Fibroblast of lung (primary cell): ENCODE measurements around the gene NOG. TPM values are rescaled to one million over a fixed set of nuclear protein-coding genes. Genes with fewer than 3 reads are reported as not detected.

Experiments
- DNase-seq, 2 donors: peaks; one replicate each; pipeline versions ENCODE4 v3.0.0 to v3.0.0-alpha.2; 2010; ENCODE audit warnings: low read depth in 2 of 2
- H2AFZ ChIP-seq: 2 replicates; pipeline ENCODE4 v1.5.1; 2012; ENCODE audit warnings: low read length, control low read depth, inconsistent platforms
- H3K27ac ChIP-seq: 2 replicates; pipeline ENCODE4 v1.5.1; 2011; ENCODE audit warnings: low read length, control low read depth; ENCODE audit not compliant: insufficient read depth
- H3K27me3 ChIP-seq: 2 replicates; pipeline ENCODE4 v1.5.1; 2011; ENCODE audit warnings: mild to moderate bottlenecking, low read length; ENCODE audit not compliant: control insufficient read depth, insufficient read depth
- H3K36me3 ChIP-seq: 2 replicates; pipeline ENCODE4 v1.5.1; 2011; ENCODE audit warnings: low read length; ENCODE audit not compliant: control insufficient read depth, insufficient read depth
- H3K4me1 ChIP-seq: 2 replicates; pipeline ENCODE4 v1.5.1; 2011; ENCODE audit warnings: low read length; ENCODE audit not compliant: control insufficient read depth, insufficient read depth; ENCODE audit errors: extremely low read depth
- H3K4me2 ChIP-seq: 2 replicates; pipeline ENCODE4 v1.5.1; 2011; ENCODE audit warnings: low read length, control low read depth; ENCODE audit not compliant: insufficient read depth; ENCODE audit errors: extremely low read depth
- H3K4me3 ChIP-seq, 4 experiments: fragments of 200-600 bp in 1 of 4; sonication (generic) in 1 of 4; replicated peaks in 1 of 4; 2 replicates each; pipeline ENCODE4 v1.5.1; 2011 to 2016; ENCODE audit warnings: low read length in 4 of 4, low read depth in 3 of 4, mild to moderate bottlenecking in 3 of 4, control low read depth in 2 of 4, inconsistent platforms in 1 of 4, mixed read lengths in 1 of 4; ENCODE audit not compliant: insufficient read depth in 1 of 4; ENCODE audit errors: control extremely low read depth in 1 of 4
- H3K79me2 ChIP-seq: 2 replicates; pipeline ENCODE4 v1.5.1; 2012; ENCODE audit warnings: mild to moderate bottlenecking, low read length, inconsistent platforms; ENCODE audit not compliant: control insufficient read depth, insufficient read depth
- H3K9ac ChIP-seq: 2 replicates; pipeline ENCODE4 v1.5.1; 2011; ENCODE audit warnings: mild to moderate bottlenecking, low read length, control low read depth; ENCODE audit not compliant: insufficient read depth
- H3K9me3 ChIP-seq: 2 replicates; pipeline ENCODE4 v1.5.1; 2012; ENCODE audit warnings: low read depth, low read length; ENCODE audit not compliant: control insufficient read depth, insufficient read depth
- H4K20me1 ChIP-seq: 2 replicates; pipeline ENCODE4 v1.5.1; 2011; ENCODE audit warnings: low read length; ENCODE audit not compliant: control insufficient read depth, insufficient read depth; ENCODE audit errors: extremely low read depth
- CTCF ChIP-seq, 2 donors: IDR thresholded peaks in 1 of 2; conservative IDR thresholded peaks in 1 of 2; 1 replicate in 1 of 2; 2 replicates in 1 of 2; pipeline ENCODE4 v1.5.1; 2011 to 2012; ENCODE audit warnings: low read length in 2 of 2, control low read depth in 1 of 2, inconsistent platforms in 1 of 2, low read depth in 1 of 2, mild to moderate bottlenecking in 1 of 2
- EZH2 ChIP-seq: IDR thresholded peaks from 2 replicates; pipeline ENCODE4 v1.5.1; 2012; ENCODE audit warnings: low read length, control low read depth, mild to moderate bottlenecking; ENCODE audit errors: missing control alignments
- polyA plus RNA-seq, 2 donors: library from polyadenylated mRNA; depleted of rRNA in 1 of 2; stranded (reverse) in 1 of 2; unstranded in 1 of 2; fragments of >200 nt; gene quantifications; 2 replicates each; pipeline ENCODE4 v1.2.1, GENCODE V29; 2011 to 2012; ENCODE audit warnings: missing spikeins in 1 of 2
- total RNA-seq: library from RNA; depleted of rRNA; stranded (reverse); fragments of >200 nt; gene quantifications from 2 replicates; pipeline ENCODE4 v1.2.1, GENCODE V29; 2014

NOG gene
- total and polyA plus RNA-seq, 2 donors (not counting 1 experiment from before 2014, with no cell fraction given), result 0.73 to 0.99 TPM

GRCh38 chr17:56583772-56584171 is 9.7 kb upstream of the NOG start:
- TF ChIP-seq EZH2 (no peak), CTCF (conservative IDR thresholded peaks at IDR 0.05 in 1 of 2, IDR thresholded peaks at IDR 0.05 in 1 of 2; ENCODE audit: low read depth in 1 of 2, low read length in 2 of 2) (no peak)
- no peak for DNase-seq
- peaks cover under 1% of the 10 kb centered on the region for H3K27me3 ChIP-seq
- no peak overlapping the region for H3K4me2 ChIP-seq
- no peaks in the 10 kb centered on the region for H4K20me1 ChIP-seq
- H3K9me3 ChIP-seq, result no peaks in the 10 kb centered on the region
- no peak overlapping the region for H3K4me3 ChIP-seq
- H3K36me3 ChIP-seq, result no peaks in the 10 kb centered on the region
- H3K4me1 ChIP-seq, result no peaks in the 10 kb centered on the region
- H3K27ac ChIP-seq, result no peak overlapping the region
- no peak overlapping the region for H2AFZ ChIP-seq
- H3K79me2 ChIP-seq, result no peaks in the 10 kb centered on the region
- H3K9ac ChIP-seq, result no peak overlapping the region

GRCh38 chr17:56587298-56587697 is 6.2 kb upstream of the NOG start:
- Histone ChIP-seq H3K79me2 (no peaks in the 10 kb centered on the region), H3K4me2 (no peak overlapping the region), H3K9ac (no peak overlapping the region), H3K27ac (no peak overlapping the region), H3K4me3 (no peak overlapping the region), H3K4me1 (no peaks in the 10 kb centered on the region), H2AFZ (no peak overlapping the region), H3K27me3 (peaks cover 7% of the 10 kb centered on the region), H4K20me1 (no peaks in the 10 kb centered on the region), H3K9me3 (no peaks in the 10 kb centered on the region), H3K36me3 (no peaks in the 10 kb centered on the region)
- TF ChIP-seq CTCF (conservative IDR thresholded peaks at IDR 0.05 in 1 of 2, IDR thresholded peaks at IDR 0.05 in 1 of 2; ENCODE audit: low read depth in 1 of 2, low read length in 2 of 2), result no peak
- TF ChIP-seq EZH2, result no peak
- no peak for DNase-seq

GRCh38 chr17:56592487-56593085 is 913 bp upstream of the NOG start:
- Histone ChIP-seq H2AFZ (peak overlapping the region; percentile 74), H3K4me2 (peak overlapping the region; percentile 98), H4K20me1 (no peaks in the 10 kb centered on the region), H3K9ac (no peak overlapping the region), H3K27me3 (peaks cover 7% of the 10 kb centered on the region), H3K4me1 (peaks cover 3% of the 10 kb centered on the region), H3K36me3 (no peaks in the 10 kb centered on the region), H3K4me3 (peak overlapping the region; percentile 49 to 61 (median 56)), H3K79me2 (no peaks in the 10 kb centered on the region), H3K9me3 (no peaks in the 10 kb centered on the region), H3K27ac (no peak overlapping the region)
- peak; percentile 53 to 55 for DNase-seq
- TF ChIP-seq CTCF (conservative IDR thresholded peaks at IDR 0.05 in 1 of 2, IDR thresholded peaks at IDR 0.05 in 1 of 2; ENCODE audit: low read depth in 1 of 2, low read length in 2 of 2), result peak; percentile 46 to 63
- TF ChIP-seq EZH2, result peak; percentile 43
